Activated B cell treated with CpG ODN at 0.5 μM for 24 hours (primary cell): ENCODE data around the gene SERPINA7. TPM values are rescaled to one million over a fixed set of nuclear protein-coding genes. Genes with fewer than 3 reads are reported as not detected.

Experiments
- ATAC-seq: fragments of 200-7000 bp; cut with Tn5 transposase; one replicate; pipeline ENCODE4 v1.10.0; 2021; ENCODE audit warnings: low read depth, mild to moderate bottlenecking, moderate library complexity
- CTCF ChIA-PET: fragments of 350-600 bp; sonication (Branson Sonifier 250); formaldehyde crosslinking; loops from one replicate; lab custom pipeline; 2021; ENCODE audit warnings: antibody characterized with exemption; lab: Charles Lee
- POLR2A ChIA-PET: fragments of 350-600 bp; sonication (Branson Sonifier 250); formaldehyde crosslinking; loops from one replicate; lab custom pipeline; 2021; ENCODE audit warnings: antibody characterized with exemption; lab: Charles Lee
- DNase-seq: peaks from one replicate; pipeline ENCODE4 v3.0.0; 2022
- H3K27ac Mint-ChIP-seq: one replicate; pipeline ENCODE4 v1.8.0; 2020; ENCODE audit warnings: mixed read lengths
- H3K27me3 Mint-ChIP-seq: one replicate; pipeline ENCODE4 v1.8.0; 2021; ENCODE audit warnings: mixed read lengths
- H3K36me3 Mint-ChIP-seq: one replicate; pipeline ENCODE4 v1.8.0; 2021; ENCODE audit warnings: low read depth, mixed read lengths
- H3K4me1 Mint-ChIP-seq: one replicate; pipeline ENCODE4 v1.8.0; 2021; ENCODE audit warnings: mixed read lengths
- H3K4me3 Mint-ChIP-seq: one replicate; pipeline ENCODE4 v1.8.0; 2020; ENCODE audit warnings: mild to moderate bottlenecking, mixed read lengths
- H3K9me3 Mint-ChIP-seq: one replicate; pipeline ENCODE4 v1.8.0; 2020; ENCODE audit warnings: mixed read lengths
- intact Hi-C: fragments of 100-400 bp; cut with micrococcal nuclease; formaldehyde crosslinking; loops from one replicate; pipeline ENCODE4 v1.15.1; 2024
- total RNA-seq: library from RNA; stranded (reverse); gene quantifications from 2 replicates; pipeline ENCODE4 v1.2.3, GENCODE V29; 2022
- TF ChIP-seq, protein P1 (sequence below): fragments of 200-600 bp; IDR thresholded peaks from one replicate; pipeline ENCODE4 v1.8.0; 2022; ENCODE audit warnings: antibody characterized with exemption, mild to moderate bottlenecking

The SERPINA7 gene
- total RNA-seq, 1 donor from 2014 or later, result not detected

DNA sequence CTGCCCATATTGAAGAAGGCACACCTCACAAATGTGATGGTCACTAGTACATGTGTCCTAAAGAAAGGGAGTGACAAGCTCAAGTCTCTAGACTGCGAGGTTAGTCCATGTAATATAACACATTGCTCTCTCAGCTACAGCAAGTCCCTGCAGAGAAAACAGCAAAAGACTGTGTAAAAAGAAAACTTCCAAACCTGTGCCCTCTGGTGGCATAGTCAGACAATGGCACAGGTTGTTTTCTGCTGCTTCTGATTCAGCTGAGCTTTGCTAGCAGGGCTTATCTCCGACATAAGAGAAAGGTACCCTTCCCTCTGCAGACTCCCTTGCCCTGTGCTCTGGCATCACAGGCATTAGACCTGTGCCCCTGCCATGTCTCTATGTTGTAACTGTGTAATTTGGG, 1.4 kb upstream of the SERPINA7 start:
- Mint-ChIP-seq H3K9me3 (peaks cover 2% of the 10 kb centered on the region), H3K4me3 (no peak overlapping the region), H3K27ac (no peak overlapping the region), H3K27me3 (no peaks in the 10 kb centered on the region), H3K4me1 (no peaks in the 10 kb centered on the region), H3K36me3 (no peaks in the 10 kb centered on the region)
- TF ChIP-seq, protein P1, sequence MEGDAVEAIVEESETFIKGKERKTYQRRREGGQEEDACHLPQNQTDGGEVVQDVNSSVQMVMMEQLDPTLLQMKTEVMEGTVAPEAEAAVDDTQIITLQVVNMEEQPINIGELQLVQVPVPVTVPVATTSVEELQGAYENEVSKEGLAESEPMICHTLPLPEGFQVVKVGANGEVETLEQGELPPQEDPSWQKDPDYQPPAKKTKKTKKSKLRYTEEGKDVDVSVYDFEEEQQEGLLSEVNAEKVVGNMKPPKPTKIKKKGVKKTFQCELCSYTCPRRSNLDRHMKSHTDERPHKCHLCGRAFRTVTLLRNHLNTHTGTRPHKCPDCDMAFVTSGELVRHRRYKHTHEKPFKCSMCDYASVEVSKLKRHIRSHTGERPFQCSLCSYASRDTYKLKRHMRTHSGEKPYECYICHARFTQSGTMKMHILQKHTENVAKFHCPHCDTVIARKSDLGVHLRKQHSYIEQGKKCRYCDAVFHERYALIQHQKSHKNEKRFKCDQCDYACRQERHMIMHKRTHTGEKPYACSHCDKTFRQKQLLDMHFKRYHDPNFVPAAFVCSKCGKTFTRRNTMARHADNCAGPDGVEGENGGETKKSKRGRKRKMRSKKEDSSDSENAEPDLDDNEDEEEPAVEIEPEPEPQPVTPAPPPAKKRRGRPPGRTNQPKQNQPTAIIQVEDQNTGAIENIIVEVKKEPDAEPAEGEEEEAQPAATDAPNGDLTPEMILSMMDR, result no peak
- POLR2A ChIA-PET, result no interaction called here
- CTCF ChIA-PET, result no interaction called here
- intact Hi-C loops, result no loop called here
- DNase-seq, result no peak
- ATAC-seq, result no peak

DNA sequence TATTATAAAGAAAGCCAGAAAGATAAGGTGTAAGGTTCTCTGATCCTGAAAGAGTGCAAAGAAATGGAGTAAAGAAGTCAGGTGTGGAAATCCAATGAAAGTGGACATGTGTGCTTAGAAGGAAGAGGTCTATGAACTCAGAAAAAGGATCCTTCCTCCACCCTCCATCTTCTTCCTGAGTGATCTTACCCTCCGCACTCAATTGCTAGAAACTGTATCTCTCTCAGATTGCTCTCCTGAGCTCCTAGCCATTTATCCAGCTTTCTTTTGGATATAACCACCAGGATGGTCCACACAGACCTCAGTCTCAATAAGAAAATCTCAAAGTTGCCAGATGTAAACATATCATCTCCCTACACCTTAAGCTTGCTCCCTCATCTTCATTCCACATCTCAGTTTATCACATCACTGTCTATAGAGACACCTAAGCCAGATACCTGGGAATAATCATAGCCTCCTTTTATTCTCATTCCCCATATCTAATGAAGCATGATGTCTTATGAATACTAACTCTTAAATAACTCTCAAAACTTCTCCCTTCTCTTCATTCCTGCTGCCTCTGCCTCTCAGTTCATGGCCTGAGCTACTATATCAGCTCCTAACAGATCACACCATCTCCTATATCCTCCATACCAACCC, 573 bp downstream of the SERPINA7 start:
- H3K27ac Mint-ChIP-seq, result no peak overlapping the region
- TF ChIP-seq, protein P1, result no peak
- ChIA-PET CTCF (no interaction called here), POLR2A (no interaction called here)
- no peaks in the 10 kb centered on the region for H3K4me1 Mint-ChIP-seq
- H3K27me3 Mint-ChIP-seq, result no peaks in the 10 kb centered on the region
- intact Hi-C loops, result no loop called here
- DNase-seq (no peak), ATAC-seq (no peak)
- H3K9me3 Mint-ChIP-seq, result peaks cover 2% of the 10 kb centered on the region
- H3K36me3 Mint-ChIP-seq, result no peaks in the 10 kb centered on the region
- H3K4me3 Mint-ChIP-seq, result no peak overlapping the region

DNA sequence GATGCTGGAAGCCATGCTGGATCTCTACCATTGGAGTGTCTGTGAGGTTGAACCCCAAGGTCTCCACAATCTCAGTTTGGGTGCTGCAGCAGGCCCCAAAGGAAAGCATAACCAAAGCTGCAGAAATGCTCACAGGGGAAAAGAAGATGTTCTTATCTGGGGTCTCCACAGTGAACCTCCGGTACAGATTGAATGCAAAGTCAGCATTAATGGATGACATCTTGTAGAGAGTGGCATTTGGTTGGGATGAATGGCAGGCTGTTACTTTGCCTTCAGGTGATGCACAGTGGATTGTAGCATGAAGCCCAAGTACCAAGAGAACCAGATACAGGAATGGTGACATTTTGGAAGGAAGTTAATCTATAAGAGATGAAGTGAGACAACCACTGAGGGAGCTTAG, 1.8 kb downstream of the SERPINA7 start:
- ATAC-seq, result no peak
- no peak overlapping the region for H3K27ac Mint-ChIP-seq
- no peak for DNase-seq
- POLR2A ChIA-PET, result no interaction called here
- no peaks in the 10 kb centered on the region for H3K27me3 Mint-ChIP-seq
- no peaks in the 10 kb centered on the region for H3K4me1 Mint-ChIP-seq
- peaks cover 2% of the 10 kb centered on the region for H3K9me3 Mint-ChIP-seq
- CTCF ChIA-PET, result no interaction called here
- no peak overlapping the region for H3K4me3 Mint-ChIP-seq
- H3K36me3 Mint-ChIP-seq, result no peaks in the 10 kb centered on the region
- TF ChIP-seq, protein P1, result no peak
- intact Hi-C loops, result no loop called here

DNA sequence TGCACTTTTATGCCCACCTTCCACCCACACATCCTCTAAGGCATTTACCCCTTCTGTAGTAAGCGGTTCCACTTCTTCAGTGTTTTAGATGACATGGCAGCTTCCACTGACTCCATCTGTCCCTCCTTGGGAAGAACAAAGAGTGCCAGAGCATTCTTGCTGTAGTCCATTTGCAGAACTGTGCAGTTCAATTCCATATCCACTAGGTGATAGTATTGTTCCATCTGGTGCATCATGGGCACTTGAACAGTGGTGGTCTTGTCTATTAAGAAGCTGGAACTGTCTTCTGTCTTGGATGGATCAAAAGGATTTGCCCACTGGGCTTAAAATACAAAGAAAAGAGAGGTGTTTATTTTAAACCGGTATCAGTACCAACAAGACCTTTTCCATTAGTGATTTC, 3.5 kb downstream of the SERPINA7 start:
- ATAC-seq (no peak), DNase-seq (no peak)
- intact Hi-C loops, result no loop called here
- CTCF ChIA-PET, result no interaction called here
- POLR2A ChIA-PET, result no interaction called here
- Mint-ChIP-seq H3K27ac (no peak overlapping the region), H3K4me3 (no peak overlapping the region), H3K9me3 (peaks cover 2% of the 10 kb centered on the region), H3K4me1 (no peaks in the 10 kb centered on the region), H3K27me3 (no peaks in the 10 kb centered on the region), H3K36me3 (no peaks in the 10 kb centered on the region)
- TF ChIP-seq, protein P1, result no peak

DNA sequence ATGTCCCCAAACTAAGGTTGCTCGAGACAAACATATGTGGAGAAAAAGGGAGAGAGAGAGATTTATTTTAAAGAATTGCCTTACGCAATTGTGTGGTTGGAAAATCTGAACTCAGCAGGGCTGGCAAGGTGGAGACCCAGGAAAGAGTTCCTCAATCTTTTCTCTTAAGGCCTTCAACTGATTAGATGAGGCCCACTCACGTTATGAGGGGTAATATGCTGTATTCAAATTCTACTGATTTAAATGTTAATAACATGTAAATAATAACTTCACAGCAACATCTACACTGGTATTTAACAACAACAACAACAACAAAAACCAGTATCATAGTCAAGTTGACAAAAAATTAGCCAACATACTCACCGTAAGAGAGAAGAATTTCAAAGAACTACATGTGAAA, 14.6 kb downstream of the SERPINA7 start:
- intact Hi-C loops, result no loop called here
- Mint-ChIP-seq H3K4me3 (no peak overlapping the region), H3K4me1 (no peaks in the 10 kb centered on the region), H3K27ac (no peak overlapping the region), H3K9me3 (no peaks in the 10 kb centered on the region), H3K27me3 (no peaks in the 10 kb centered on the region), H3K36me3 (no peaks in the 10 kb centered on the region)
- TF ChIP-seq, protein P1, result no peak
- ATAC-seq (no peak), DNase-seq (no peak)
- POLR2A ChIA-PET, result no interaction called here
- CTCF ChIA-PET, result no interaction called here
